Measurements from ENCODE around the gene SETD1A.

The SETD1A gene

DNA sequence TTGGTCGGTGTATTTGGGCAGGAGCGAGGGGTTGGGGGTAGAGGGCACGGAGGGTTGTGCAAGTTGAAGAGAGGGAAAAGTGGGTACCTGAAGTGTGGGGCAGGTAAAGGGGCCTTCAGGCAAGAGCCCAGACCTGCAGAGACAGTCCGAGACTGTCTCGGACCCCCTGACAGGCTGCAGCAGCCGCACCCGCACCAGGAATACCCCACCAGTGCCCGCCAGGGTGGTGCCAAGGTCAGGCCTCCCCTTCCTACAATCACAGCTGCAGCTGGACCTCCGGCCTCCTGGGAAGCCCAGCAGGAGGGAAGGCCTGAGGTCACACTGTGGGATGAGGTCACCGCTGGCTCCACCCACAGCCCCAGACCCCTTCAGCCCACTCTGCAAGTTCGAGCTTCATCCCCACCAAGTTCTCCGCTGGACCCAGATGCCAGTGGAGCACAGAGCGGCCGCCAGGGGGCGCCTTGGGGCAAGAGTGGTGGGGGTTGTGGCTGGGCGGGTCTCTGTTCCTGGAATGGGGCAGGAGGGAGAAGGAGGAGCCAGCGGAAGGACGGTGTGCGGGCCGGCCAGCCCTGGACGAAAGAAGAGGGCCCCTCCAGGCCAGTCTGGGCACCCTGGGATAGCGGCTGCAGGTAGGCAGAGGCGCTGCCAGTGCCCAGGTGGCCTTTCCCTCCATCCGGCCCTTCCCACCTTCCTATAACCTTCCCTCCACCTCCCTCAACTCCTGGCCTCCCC is 27.3 kb downstream of the SETD1A start, which contains the start of gene HSD3B7:
Gene HSD3B7, plus strand, starts transcription at position 539 of the 732 bp plus-strand sequence. CDS start 452 bp downstream, outside the sequence.
- no peak within 1 kb of the TSS for H3K4me3 ChIP-seq (ENCODE audit: low read length)
- H2AFZ ChIP-seq (ENCODE audit: low read depth, low read length), result no peak within 1 kb of the TSS
- no peaks in the 10 kb centered on the region for H3K27me3 ChIP-seq (ENCODE audit: insufficient read depth, low read length)
- peaks cover 36% of the 10 kb centered on the region for H3K36me3 ChIP-seq (ENCODE audit: insufficient read depth, low read length)
- H3K9me3 ChIP-seq (ENCODE audit: low read length), result no peaks in the 10 kb centered on the region
- peaks cover 8% of the 10 kb centered on the region for H3K4me1 ChIP-seq (ENCODE audit: insufficient read depth, low read length)

DNA sequence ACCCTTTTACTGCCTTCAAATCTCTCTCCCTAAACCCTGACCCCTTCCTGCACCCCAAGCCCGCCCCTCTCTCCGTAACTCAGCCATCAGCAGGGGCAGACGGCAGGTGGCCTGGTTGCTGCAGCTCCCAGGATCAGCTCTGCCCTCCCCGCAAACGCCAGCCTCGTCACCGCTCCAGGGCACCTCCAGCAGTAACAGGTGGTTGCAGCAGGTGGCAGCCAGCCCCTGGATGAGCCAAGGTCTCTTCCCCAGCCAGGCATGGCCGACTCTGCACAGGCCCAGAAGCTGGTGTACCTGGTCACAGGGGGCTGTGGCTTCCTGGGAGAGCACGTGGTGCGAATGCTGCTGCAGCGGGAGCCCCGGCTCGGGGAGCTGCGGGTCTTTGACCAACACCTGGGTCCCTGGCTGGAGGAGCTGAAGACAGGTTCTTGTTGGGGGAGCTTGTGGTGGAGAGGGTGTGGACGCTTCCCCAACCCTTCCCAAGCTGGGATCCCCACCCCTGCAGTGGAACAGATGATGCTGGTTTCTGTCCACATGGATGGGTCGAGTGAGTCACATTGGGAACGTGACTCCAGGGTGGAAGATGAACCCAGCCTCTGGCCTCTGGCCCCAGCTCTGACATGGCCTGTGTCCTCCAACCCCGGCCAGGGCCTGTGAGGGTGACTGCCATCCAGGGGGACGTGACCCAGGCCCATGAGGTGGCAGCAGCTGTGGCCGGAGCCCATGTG is 28.0 kb downstream of the SETD1A start:
- H3K36me3 ChIP-seq (ENCODE audit: insufficient read depth, low read length), result peaks cover 29% of the 10 kb centered on the region
- H3K9me3 ChIP-seq (ENCODE audit: low read length), result no peaks in the 10 kb centered on the region
- no peak overlapping the region for H3K4me3 ChIP-seq (ENCODE audit: low read length)
- H3K27me3 ChIP-seq (ENCODE audit: insufficient read depth, low read length), result no peaks in the 10 kb centered on the region
- H3K4me1 ChIP-seq (ENCODE audit: insufficient read depth, low read length), result peaks cover 8% of the 10 kb centered on the region
- no peak overlapping the region for H2AFZ ChIP-seq (ENCODE audit: low read depth, low read length)

DNA sequence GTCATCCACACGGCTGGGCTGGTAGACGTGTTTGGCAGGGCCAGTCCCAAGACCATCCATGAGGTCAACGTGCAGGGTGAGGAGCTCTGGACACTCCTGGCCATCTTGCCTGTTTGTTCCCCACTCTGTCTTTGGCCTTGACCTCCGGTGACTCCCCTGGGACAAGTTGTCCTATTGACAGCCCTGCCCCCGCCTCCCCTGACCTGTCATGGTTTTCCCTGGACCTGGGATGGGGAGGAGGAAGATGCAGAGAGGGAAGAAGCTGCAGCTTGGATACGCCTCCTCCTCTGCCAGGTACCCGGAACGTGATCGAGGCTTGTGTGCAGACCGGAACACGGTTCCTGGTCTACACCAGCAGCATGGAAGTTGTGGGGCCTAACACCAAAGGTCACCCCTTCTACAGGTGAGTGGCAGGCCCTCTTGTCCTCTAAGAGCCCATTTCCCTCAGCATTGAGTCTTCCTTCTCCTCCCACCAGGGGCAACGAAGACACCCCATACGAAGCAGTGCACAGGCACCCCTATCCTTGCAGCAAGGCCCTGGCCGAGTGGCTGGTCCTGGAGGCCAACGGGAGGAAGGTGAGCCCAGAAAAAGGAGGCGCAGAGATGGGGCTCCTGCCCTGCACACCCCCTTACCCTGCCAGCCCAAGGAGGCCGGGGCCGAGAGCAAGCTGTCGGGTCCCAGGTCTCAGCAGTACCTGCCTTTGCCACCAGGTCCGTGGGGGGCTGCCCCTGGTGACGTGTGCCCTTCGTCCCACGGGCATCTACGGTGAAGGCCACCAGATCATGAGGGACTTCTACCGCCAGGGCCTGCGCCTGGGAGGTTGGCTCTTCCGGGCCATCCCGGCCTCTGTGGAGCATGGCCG is 28.8 kb downstream of the SETD1A start:
- H3K36me3 ChIP-seq (ENCODE audit: insufficient read depth, low read length), result peaks cover 23% of the 10 kb centered on the region
- no peak overlapping the region for H3K4me3 ChIP-seq (ENCODE audit: low read length)
- no peaks in the 10 kb centered on the region for H3K27me3 ChIP-seq (ENCODE audit: insufficient read depth, low read length)
- H2AFZ ChIP-seq (ENCODE audit: low read depth, low read length), result no peak overlapping the region
- no peaks in the 10 kb centered on the region for H3K9me3 ChIP-seq (ENCODE audit: low read length)
- peaks cover 8% of the 10 kb centered on the region for H3K4me1 ChIP-seq (ENCODE audit: insufficient read depth, low read length)

DNA sequence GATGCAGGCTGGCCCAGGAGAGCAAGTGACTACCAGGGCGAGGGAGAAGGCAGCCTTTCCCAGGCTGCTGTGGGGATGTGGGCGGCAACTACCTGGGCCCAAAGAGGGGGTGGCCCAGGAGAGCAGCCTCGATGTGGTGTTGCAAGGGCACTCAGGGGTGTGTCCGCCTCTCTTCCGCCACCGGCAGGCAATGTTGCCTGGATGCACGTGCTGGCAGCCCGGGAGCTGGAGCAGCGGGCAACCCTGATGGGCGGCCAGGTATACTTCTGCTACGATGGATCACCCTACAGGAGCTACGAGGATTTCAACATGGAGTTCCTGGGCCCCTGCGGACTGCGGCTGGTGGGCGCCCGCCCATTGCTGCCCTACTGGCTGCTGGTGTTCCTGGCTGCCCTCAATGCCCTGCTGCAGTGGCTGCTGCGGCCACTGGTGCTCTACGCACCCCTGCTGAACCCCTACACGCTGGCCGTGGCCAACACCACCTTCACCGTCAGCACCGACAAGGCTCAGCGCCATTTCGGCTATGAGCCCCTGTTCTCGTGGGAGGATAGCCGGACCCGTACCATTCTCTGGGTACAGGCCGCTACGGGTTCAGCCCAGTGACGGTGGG is 30.1 kb downstream of the SETD1A start:
- Histone ChIP-seq H3K27me3 (ENCODE audit: insufficient read depth, low read length) (no peaks in the 10 kb centered on the region), H3K4me1 (ENCODE audit: insufficient read depth, low read length) (peaks cover 8% of the 10 kb centered on the region), H3K9me3 (ENCODE audit: low read length) (no peaks in the 10 kb centered on the region), H2AFZ (ENCODE audit: low read depth, low read length) (no peak overlapping the region), H3K4me3 (ENCODE audit: low read length) (no peak overlapping the region), H3K36me3 (ENCODE audit: insufficient read depth, low read length) (peaks cover 20% of the 10 kb centered on the region)

DNA sequence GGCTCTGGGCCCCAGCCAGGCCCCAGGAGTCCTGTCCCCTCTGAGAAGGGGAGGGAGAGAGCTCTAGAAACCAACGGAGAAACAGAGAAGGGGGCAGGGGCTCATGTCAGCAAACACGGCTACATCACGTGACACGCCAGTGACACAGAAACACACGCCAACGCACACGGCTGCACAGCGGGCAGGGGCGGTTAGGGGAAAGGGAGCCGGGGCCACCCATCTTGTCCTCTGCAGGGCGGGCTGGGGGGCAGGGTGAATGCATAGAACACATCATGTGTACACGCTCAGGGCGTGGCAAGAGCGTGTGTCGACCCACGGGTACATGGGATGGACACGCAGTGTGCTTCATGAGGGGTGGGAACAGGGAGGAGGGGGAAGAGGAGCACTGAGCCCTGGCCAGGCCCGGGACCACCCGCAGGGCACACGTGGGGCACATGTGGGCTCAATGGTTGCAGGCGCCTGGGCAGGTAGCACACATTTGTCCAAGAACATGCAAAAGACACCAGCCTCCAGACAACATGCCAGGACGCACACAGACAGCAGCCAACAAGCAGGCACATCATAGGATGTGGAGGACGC is 32.0 kb downstream of the SETD1A start:
- Histone ChIP-seq H3K27me3 (ENCODE audit: insufficient read depth, low read length) (no peaks in the 10 kb centered on the region), H3K4me1 (ENCODE audit: insufficient read depth, low read length) (peaks cover 8% of the 10 kb centered on the region), H2AFZ (ENCODE audit: low read depth, low read length) (no peak overlapping the region), H3K36me3 (ENCODE audit: insufficient read depth, low read length) (peaks cover 5% of the 10 kb centered on the region), H3K9me3 (ENCODE audit: low read length) (no peaks in the 10 kb centered on the region), H3K4me3 (ENCODE audit: low read length) (no peak overlapping the region)

DNA sequence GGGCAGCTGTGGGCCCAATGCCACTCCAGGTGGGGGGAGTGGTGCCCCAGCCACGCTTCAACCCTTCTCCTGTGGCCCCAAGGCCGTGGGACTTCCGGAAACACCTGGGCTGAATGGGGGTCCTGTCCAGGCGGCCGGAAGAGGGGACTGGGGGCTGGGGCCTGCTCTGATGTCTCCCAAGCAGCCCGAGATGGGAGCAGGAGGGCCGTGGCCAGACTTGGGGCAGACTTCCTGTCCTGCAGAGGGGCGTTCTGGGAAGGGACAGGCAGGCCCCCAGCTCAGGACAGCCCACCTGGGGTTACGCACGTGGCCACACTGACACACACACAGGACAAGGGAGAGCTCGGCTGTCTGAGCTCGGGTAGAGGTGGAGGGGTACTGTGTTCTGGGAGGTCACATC is 32.6 kb downstream of the SETD1A start:
- H3K9me3 ChIP-seq (ENCODE audit: low read length), result no peaks in the 10 kb centered on the region
- no peaks in the 10 kb centered on the region for H3K27me3 ChIP-seq (ENCODE audit: insufficient read depth, low read length)
- H3K4me3 ChIP-seq (ENCODE audit: low read length), result no peak overlapping the region
- H3K36me3 ChIP-seq (ENCODE audit: insufficient read depth, low read length), result peaks cover 2% of the 10 kb centered on the region
- H3K4me1 ChIP-seq (ENCODE audit: insufficient read depth, low read length), result peaks cover 4% of the 10 kb centered on the region
- H2AFZ ChIP-seq (ENCODE audit: low read depth, low read length), result no peak overlapping the region

DNA sequence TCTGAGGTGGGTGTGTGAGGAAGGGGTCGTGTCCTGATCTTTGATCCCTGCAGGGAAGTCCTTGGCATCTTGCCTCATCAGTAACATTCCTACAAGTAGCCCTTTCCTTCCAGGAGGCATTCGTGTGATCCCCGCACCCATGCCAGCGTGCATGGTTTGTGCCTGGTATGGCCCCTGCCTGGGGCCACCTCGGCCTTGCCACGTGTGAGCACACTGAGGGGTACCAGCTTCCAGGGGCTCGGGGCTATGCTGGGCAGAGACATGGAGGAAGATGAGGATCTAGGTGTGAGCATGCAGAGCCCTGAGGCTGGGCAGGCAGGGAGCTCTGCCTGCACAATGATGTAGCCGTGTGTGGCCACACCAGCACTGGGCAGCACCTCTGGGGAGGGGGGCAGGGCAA is 33.5 kb downstream of the SETD1A start:
- no peaks in the 10 kb centered on the region for H3K9me3 ChIP-seq (ENCODE audit: low read length)
- no peak overlapping the region for H3K4me3 ChIP-seq (ENCODE audit: low read length)
- no peaks in the 10 kb centered on the region for H3K4me1 ChIP-seq (ENCODE audit: insufficient read depth, low read length)
- no peak overlapping the region for H2AFZ ChIP-seq (ENCODE audit: low read depth, low read length)
- peaks cover 2% of the 10 kb centered on the region for H3K36me3 ChIP-seq (ENCODE audit: insufficient read depth, low read length)
- H3K27me3 ChIP-seq (ENCODE audit: insufficient read depth, low read length), result no peaks in the 10 kb centered on the region

DNA sequence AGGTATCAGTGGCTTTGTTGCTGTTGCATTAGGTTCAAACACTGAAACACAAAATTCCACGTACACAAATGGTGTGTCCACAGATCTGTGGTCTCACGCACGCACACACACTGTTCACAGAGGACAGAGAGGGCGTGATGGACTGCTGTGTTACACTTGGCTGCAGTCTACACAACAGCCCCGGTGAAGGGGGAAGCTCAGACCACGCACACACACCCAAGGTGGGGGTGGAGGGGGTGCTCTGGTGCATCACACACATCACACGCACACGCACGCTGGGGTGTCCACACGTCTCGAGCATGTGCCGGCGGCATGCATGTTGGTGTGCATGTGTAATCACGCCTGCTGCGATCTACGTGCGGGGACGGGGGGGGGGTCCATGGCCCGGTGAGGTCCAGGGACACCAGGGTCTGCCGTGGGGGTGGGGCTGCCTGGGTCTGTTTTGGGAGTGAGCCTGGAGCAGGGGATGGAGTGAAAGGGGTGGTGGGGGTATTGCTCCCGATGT is 34.8 kb downstream of the SETD1A start:
- Histone ChIP-seq H3K9me3 (ENCODE audit: low read length) (peaks cover under 1% of the 10 kb centered on the region), H3K36me3 (ENCODE audit: insufficient read depth, low read length) (peaks cover 2% of the 10 kb centered on the region), H3K4me3 (ENCODE audit: low read length) (no peak overlapping the region), H3K4me1 (ENCODE audit: insufficient read depth, low read length) (no peaks in the 10 kb centered on the region), H3K27me3 (ENCODE audit: insufficient read depth, low read length) (no peaks in the 10 kb centered on the region), H2AFZ (ENCODE audit: low read depth, low read length) (no peak overlapping the region)

DNA sequence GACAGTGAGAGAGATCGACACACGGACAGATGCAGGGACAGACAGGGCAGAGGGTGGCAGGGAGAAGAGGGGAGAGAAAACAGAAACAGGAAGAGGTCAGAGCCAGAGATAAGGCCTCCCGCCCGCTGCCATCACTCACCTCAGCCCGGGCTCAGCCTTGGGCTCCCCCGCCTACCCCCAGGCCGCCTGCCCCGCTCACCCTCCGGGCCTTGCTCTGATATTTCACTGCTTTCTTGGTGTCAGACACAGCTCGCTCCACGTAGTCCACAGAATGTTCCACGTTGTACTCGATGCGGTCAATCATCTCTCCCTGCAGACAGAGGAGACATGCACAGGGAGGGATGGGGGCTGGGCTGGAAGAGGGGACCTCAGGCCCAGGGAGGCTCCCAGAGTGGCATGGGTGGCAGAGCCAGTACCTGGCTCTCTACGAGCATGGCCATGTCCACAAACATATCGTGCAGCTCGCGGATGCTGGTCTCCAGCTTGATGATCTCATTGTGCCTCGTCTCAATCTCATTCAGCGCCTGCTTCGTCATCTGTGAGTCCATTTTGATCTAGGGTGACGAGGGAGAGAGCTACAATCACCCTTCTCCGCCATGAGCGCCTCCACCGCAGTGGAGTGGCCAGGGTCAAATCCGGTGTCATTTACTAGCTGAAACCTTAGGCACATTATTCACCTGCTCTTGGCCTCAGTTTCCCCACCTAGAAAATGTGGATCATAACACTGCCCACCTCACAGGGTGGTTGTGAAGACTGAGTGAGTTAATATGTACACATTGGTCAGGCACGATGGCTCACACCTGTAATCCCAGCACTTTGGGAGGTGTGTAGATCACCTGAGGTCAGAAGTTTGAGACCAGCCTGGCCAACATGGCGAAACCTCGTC is 35.6 kb downstream of the SETD1A start:
- Histone ChIP-seq H3K4me3 (ENCODE audit: low read length) (no peak overlapping the region), H2AFZ (ENCODE audit: low read depth, low read length) (no peak overlapping the region), H3K9me3 (ENCODE audit: low read length) (peaks cover 5% of the 10 kb centered on the region), H3K27me3 (ENCODE audit: insufficient read depth, low read length) (no peaks in the 10 kb centered on the region), H3K36me3 (ENCODE audit: insufficient read depth, low read length) (peaks cover 2% of the 10 kb centered on the region), H3K4me1 (ENCODE audit: insufficient read depth, low read length) (no peaks in the 10 kb centered on the region)

DNA sequence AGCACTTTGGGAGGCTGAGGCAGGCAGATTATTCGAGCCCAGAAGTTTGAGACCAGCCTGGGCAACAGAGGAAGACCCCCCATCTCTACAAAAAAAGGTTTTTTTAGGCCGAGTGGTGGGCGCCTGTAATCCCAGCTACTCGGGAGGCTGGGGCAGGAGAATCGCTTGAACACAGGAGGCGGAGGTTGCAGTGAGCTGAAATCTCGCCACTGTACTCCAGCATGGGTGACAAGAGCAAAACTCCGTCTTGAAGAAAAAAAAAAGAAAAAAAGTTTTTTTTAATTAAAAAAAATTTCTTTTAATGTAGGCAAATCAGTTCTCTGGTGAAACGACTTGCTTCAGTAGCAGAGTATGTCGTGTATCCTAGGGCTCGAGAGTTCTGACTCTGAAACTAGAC is 38.4 kb downstream of the SETD1A start:
- no peaks in the 10 kb centered on the region for H3K4me1 ChIP-seq (ENCODE audit: insufficient read depth, low read length)
- no peak overlapping the region for H2AFZ ChIP-seq (ENCODE audit: low read depth, low read length)
- peaks cover 5% of the 10 kb centered on the region for H3K9me3 ChIP-seq (ENCODE audit: low read length)
- H3K27me3 ChIP-seq (ENCODE audit: insufficient read depth, low read length), result no peaks in the 10 kb centered on the region
- H3K4me3 ChIP-seq (ENCODE audit: low read length), result no peak overlapping the region
- peaks cover 2% of the 10 kb centered on the region for H3K36me3 ChIP-seq (ENCODE audit: insufficient read depth, low read length)

DNA sequence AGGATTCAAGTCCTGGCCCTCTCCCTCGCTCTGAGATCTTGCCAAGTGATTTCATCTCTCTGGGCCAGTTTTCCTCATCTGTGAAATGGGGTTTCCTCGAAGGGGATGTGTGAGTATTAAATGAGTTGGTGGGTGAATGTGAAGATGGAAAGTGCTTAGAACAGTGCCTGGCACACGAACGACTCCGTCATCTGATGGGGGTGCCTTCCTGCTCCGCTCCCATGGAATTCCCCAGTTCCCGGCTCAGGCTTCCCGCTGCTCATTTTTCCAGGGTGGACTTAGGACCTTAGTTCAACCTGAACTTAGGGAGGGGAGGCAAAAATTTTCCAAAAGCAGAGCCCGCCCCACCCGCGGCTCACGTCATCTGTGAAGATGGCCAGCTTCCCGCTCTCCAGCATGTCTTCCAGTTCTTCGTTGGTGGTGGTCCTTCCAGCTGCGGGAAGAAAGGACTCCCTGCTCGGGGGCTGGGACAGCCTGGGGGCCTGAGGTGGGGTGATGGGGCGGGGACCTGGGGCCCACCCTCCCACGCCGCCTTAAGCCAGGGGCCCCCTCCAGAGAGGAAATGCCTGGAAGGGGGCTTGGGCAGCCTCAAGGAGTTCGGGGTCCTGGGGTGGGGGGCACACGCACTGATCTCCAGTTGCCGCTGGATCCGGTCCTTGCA is 38.9 kb downstream of the SETD1A start:
- Histone ChIP-seq H2AFZ (ENCODE audit: low read depth, low read length) (no peak overlapping the region), H3K9me3 (ENCODE audit: low read length) (peaks cover 5% of the 10 kb centered on the region), H3K4me1 (ENCODE audit: insufficient read depth, low read length) (no peaks in the 10 kb centered on the region), H3K4me3 (ENCODE audit: low read length) (no peak overlapping the region), H3K36me3 (ENCODE audit: insufficient read depth, low read length) (peaks cover 2% of the 10 kb centered on the region), H3K27me3 (ENCODE audit: insufficient read depth, low read length) (no peaks in the 10 kb centered on the region)
